PC-9 (cell line): ENCODE data around the gene DGKD. TPM values are rescaled to one million over a fixed set of nuclear protein-coding genes. Genes with fewer than 3 reads are reported as not detected.

Source experiments
- BruUV-seq: library from RNA; stranded (reverse); fragments of 400-500 nt; replicated peaks from 2 replicates; lab custom pipeline; 2021; lab: Mats Ljungman, UMichigan
- CTCF ChIA-PET: fragments of 300-600 bp; sonication (Branson Sonifier 250); formaldehyde crosslinking; loops from one replicate; lab custom pipeline; 2022; ENCODE audit warnings: antibody characterized with exemption; lab: Charles Lee
- POLR2A ChIA-PET: fragments of 300-600 bp; sonication (Branson Sonifier 250); formaldehyde crosslinking; loops from one replicate; lab custom pipeline; 2022; ENCODE audit warnings: antibody characterized with exemption; ENCODE audit not compliant: unreplicated experiment; lab: Charles Lee
- DNase-seq, 2 experiments: peaks; one replicate each; pipeline versions ENCODE4 v3.0.0 to v3.0.0-alpha.2; 2015 to 2022; ENCODE audit warnings: mixed read lengths in 1 of 2
- H2AFZ ChIP-seq: fragments of 200-600 bp; sonication (generic); 2 replicates; pipeline ENCODE4 v1.8.1; 2017; ENCODE audit warnings: antibody characterized with exemption
- H3F3A ChIP-seq: fragments of 200-600 bp; sonication (generic); 2 replicates; pipeline ENCODE4 v1.8.1; 2017; ENCODE audit warnings: antibody characterized with exemption, mild to moderate bottlenecking, low read depth; ENCODE audit not compliant: insufficient read depth
- H3K27ac ChIP-seq: fragments of 200-600 bp; sonication (generic); 2 replicates; pipeline ENCODE4 v1.6.1; 2016; ENCODE audit warnings: mixed run types
- H3K27me3 ChIP-seq: fragments of 200-600 bp; sonication (generic); 2 replicates; pipeline ENCODE4 v1.6.1; 2016; ENCODE audit warnings: low read depth, mixed run types; ENCODE audit not compliant: insufficient read depth
- H3K36me3 ChIP-seq: fragments of 200-600 bp; sonication (generic); 2 replicates; pipeline ENCODE4 v1.6.1; 2016; ENCODE audit warnings: low read depth, mixed run types
- H3K4me1 ChIP-seq: fragments of 200-600 bp; sonication (generic); replicated peaks from 2 replicates; pipeline ENCODE4 v1.6.1; 2016; ENCODE audit warnings: mixed run types; ENCODE audit not compliant: insufficient read depth
- H3K4me2 ChIP-seq: fragments of 200-600 bp; sonication (generic); 2 replicates; pipeline ENCODE4 v1.6.1; 2017; ENCODE audit warnings: mixed run types
- H3K4me3 ChIP-seq: fragments of 200-600 bp; sonication (generic); 2 replicates; pipeline ENCODE4 v1.6.1; 2016; ENCODE audit warnings: mixed run types
- H3K79me2 ChIP-seq: fragments of 200-600 bp; sonication (generic); 2 replicates; pipeline ENCODE4 v1.6.1; 2017; ENCODE audit warnings: low read depth, mixed run types
- H3K9me2 ChIP-seq: fragments of 200-600 bp; sonication (generic); 2 replicates; pipeline ENCODE4 v1.8.1; 2017; ENCODE audit warnings: mild to moderate bottlenecking; ENCODE audit not compliant: insufficient read depth
- H3K9me3 ChIP-seq: fragments of 200-600 bp; sonication (generic); 2 replicates; pipeline ENCODE4 v1.8.1; 2016; ENCODE audit warnings: low read depth; ENCODE audit not compliant: insufficient read depth
- H4K20me1 ChIP-seq: fragments of 200-600 bp; sonication (generic); 2 replicates; pipeline ENCODE4 v1.8.1; 2017; ENCODE audit not compliant: insufficient read depth
- EZH2 ChIP-seq: fragments of 200-600 bp; sonication (generic); IDR thresholded peaks from 2 replicates; pipeline ENCODE4 v1.8.0; 2017; ENCODE audit warnings: antibody characterized with exemption, low read depth
- intact Hi-C: fragments of 100-400 bp; cut with micrococcal nuclease; formaldehyde crosslinking; loops from one replicate; pipeline ENCODE4 v1.10.0; 2022; ENCODE audit not compliant: unreplicated experiment
- total RNA-seq: library from RNA; stranded (reverse); gene quantifications from 2 replicates; pipeline ENCODE4 v1.2.3, GENCODE V29; 2021
- TF ChIP-seq, protein P1 (sequence below): fragments of 200-600 bp; sonication (generic); conservative IDR thresholded peaks from 2 replicates; pipeline ENCODE4 v1.6.1; 2017; ENCODE audit warnings: mixed run types, antibody characterized with exemption, mild to moderate bottlenecking, moderate library complexity

DGKD gene
- total RNA-seq, 1 experiment from 2014 or later: 59.5 TPM

DNA sequence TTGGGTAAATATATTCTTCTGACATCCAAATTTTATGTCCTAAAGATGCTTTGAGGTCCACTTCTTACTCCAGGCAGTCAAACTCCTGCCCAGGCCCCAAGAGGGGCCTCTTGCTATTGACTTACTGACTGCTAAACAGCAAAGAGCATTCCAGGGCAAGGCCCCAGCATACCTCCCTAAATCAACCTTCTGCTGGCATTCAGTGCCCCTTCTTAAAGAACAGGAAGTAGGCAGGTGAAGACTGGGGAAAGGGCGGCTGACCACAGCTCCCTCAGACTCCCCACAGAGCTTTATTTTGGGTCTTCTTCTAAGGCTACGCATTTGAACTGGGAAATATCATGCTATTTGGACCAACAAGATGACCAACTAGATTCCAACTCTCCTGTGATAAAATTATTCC lies 143.4 kb downstream of the DGKD start:
- Histone ChIP-seq H3K9me3 (peaks cover 4% of the 10 kb centered on the region; the same call in 1 of the 2 replicates), H3K36me3 (peaks cover 55% of the 10 kb centered on the region), H3K4me3 (no peak overlapping the region), H3K4me2 (no peak overlapping the region), H3K9me2 (no peaks in the 10 kb centered on the region), H3K27ac (no peak overlapping the region), H2AFZ (no peak overlapping the region), H4K20me1 (no peaks in the 10 kb centered on the region), H3K4me1 (peaks cover 13% of the 10 kb centered on the region), H3K27me3 (no peaks in the 10 kb centered on the region), H3F3A (peaks cover 10% of the 10 kb centered on the region), H3K79me2 (no peaks in the 10 kb centered on the region)
- TF ChIP-seq, protein P1, sequence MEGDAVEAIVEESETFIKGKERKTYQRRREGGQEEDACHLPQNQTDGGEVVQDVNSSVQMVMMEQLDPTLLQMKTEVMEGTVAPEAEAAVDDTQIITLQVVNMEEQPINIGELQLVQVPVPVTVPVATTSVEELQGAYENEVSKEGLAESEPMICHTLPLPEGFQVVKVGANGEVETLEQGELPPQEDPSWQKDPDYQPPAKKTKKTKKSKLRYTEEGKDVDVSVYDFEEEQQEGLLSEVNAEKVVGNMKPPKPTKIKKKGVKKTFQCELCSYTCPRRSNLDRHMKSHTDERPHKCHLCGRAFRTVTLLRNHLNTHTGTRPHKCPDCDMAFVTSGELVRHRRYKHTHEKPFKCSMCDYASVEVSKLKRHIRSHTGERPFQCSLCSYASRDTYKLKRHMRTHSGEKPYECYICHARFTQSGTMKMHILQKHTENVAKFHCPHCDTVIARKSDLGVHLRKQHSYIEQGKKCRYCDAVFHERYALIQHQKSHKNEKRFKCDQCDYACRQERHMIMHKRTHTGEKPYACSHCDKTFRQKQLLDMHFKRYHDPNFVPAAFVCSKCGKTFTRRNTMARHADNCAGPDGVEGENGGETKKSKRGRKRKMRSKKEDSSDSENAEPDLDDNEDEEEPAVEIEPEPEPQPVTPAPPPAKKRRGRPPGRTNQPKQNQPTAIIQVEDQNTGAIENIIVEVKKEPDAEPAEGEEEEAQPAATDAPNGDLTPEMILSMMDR: no peak
- TF ChIP-seq EZH2: no peak
- ChIA-PET POLR2A (interaction anchor here (0.6 kb wide), 1 partner anchor 60 kb away, joined by 3 read pairs; no protein-coding TSS in a partner anchor), CTCF (no interaction called here)
- intact Hi-C loops: no loop called here
- DNase-seq: no peak
- no TSS peak for BruUV-seq

DNA sequence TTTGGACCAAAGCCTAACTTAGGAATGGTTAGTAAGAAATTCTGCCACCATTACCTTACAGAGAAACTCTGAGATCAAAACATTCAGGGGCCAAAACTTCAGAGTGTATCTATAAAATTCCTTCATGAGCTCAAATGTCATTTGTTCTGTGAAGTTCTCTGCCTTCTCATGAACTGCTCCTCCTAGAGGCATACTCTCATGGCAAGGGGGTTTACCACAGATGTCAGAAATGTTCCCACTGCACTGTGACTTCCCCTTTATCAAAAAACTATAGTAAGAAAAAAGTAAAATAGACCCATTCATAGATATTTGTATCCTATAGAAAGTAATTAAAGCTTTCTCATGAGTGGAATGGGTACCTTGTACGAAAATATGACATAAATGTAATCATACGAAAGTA lies 143.8 kb downstream of the DGKD start:
- BruUV-seq: no TSS peak
- H2AFZ ChIP-seq: no peak overlapping the region
- H3K4me3 ChIP-seq: no peak overlapping the region
- no peak for TF ChIP-seq EZH2
- TF ChIP-seq, protein P1: no peak
- peaks cover 58% of the 10 kb centered on the region for H3K36me3 ChIP-seq
- POLR2A ChIA-PET: interaction anchor here (0.5 to 0.6 kb wide), 2 partner anchors 60 to 68 kb away, joined by 3 to 14 read pairs; no protein-coding TSS in a partner anchor
- no peaks in the 10 kb centered on the region for H4K20me1 ChIP-seq
- no peak overlapping the region for H3K27ac ChIP-seq
- H3K4me1 ChIP-seq: peaks cover 13% of the 10 kb centered on the region
- H3K9me2 ChIP-seq: no peaks in the 10 kb centered on the region
- no peak overlapping the region for H3K4me2 ChIP-seq
- no peaks in the 10 kb centered on the region for H3K27me3 ChIP-seq
- H3K9me3 ChIP-seq: peaks cover 7% of the 10 kb centered on the region
- DNase-seq: no peak
- H3K79me2 ChIP-seq: no peaks in the 10 kb centered on the region
- CTCF ChIA-PET: no interaction called here
- H3F3A ChIP-seq: peaks cover 10% of the 10 kb centered on the region; the same call in 1 of the 2 replicates
- intact Hi-C loops: no loop called here

DNA sequence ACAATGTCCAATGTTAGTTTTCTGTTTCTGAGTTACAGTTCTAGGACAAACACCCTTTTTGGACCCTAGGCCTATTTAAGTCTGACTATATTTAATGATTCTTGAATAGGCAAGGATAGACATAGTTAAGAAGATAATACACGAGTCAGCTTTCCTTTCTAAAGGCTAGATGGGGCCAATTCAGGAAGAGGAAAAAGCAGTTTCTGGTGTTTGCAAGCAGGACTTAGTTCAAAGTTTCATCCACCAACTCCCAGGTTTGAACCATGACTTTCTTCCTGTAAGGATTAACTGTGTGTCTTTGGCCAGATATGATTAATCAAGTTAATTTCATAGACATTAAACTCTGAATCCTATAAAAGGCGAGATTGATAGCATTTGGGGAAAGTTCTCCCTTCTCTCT lies 145.6 kb downstream of the DGKD start:
- no peaks in the 10 kb centered on the region for H3K79me2 ChIP-seq
- H3K4me1 ChIP-seq: peaks cover 13% of the 10 kb centered on the region
- intact Hi-C loops: no loop called here
- ChIA-PET CTCF (no interaction called here), POLR2A (no interaction called here)
- no TSS peak for BruUV-seq
- no peaks in the 10 kb centered on the region for H4K20me1 ChIP-seq
- H3K27me3 ChIP-seq: no peaks in the 10 kb centered on the region
- H3K36me3 ChIP-seq: peaks cover 61% of the 10 kb centered on the region
- no peak overlapping the region for H3K4me3 ChIP-seq
- peaks cover 10% of the 10 kb centered on the region; the same call in 1 of the 2 replicates for H3F3A ChIP-seq
- no peak overlapping the region for H2AFZ ChIP-seq
- DNase-seq: no peak
- H3K9me3 ChIP-seq: peaks cover 18% of the 10 kb centered on the region
- TF ChIP-seq EZH2: no peak
- TF ChIP-seq, protein P1: no peak
- no peaks in the 10 kb centered on the region for H3K9me2 ChIP-seq
- H3K27ac ChIP-seq: no peak overlapping the region
- no peak overlapping the region for H3K4me2 ChIP-seq
